ENCODE measurements around the gene TMEM163. TPM values are rescaled to one million over a fixed set of nuclear protein-coding genes. Genes with fewer than 3 reads are reported as not detected.

Gene TMEM163
- total and polyA plus RNA-seq, 8 donors = 0.58 to 16.7 (median 3.2) TPM; not detected in 1

DNA sequence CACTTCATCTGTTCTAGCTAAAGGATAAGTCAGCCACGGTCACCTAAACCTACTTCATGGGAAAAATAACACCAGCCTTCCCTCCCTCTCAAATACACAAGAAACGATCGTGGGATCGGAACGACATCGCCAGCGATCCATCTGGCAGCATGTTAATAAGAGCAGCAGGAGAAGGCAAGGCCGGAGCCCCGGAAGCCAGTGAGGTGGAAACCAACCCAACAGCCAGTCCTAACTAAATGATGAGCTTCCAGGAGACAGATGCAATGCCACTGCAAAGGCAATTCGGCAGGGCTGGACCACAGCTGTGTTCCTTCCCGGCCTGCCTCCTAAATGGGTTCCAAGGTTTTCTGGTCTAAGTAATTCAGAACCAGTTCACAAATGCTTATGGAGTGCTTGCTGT, 117.5 kb downstream of the TMEM163 start:
- Histone ChIP-seq H3K9me3 (no peaks in the 10 kb centered on the region), H3K4me3 (no peak overlapping the region), H3K4me1 (no peaks in the 10 kb centered on the region), H3K36me3 (no peaks in the 10 kb centered on the region), H3K27me3 (no peaks in the 10 kb centered on the region), H3K27ac (no peak overlapping the region)
- DNase-seq = no peak
- intact Hi-C loops (cut with DNase I; ENCODE audit: low total_unique reads) = no loop called here
- TF ChIP-seq POLR2A (IDR thresholded peaks at IDR 0.05) (no peak), EP300 (IDR thresholded peaks at IDR 0.05) (no peak), POLR2AphosphoS5 (IDR thresholded peaks at IDR 0.05) (no peak)
- TF ChIP-seq, protein P1, sequence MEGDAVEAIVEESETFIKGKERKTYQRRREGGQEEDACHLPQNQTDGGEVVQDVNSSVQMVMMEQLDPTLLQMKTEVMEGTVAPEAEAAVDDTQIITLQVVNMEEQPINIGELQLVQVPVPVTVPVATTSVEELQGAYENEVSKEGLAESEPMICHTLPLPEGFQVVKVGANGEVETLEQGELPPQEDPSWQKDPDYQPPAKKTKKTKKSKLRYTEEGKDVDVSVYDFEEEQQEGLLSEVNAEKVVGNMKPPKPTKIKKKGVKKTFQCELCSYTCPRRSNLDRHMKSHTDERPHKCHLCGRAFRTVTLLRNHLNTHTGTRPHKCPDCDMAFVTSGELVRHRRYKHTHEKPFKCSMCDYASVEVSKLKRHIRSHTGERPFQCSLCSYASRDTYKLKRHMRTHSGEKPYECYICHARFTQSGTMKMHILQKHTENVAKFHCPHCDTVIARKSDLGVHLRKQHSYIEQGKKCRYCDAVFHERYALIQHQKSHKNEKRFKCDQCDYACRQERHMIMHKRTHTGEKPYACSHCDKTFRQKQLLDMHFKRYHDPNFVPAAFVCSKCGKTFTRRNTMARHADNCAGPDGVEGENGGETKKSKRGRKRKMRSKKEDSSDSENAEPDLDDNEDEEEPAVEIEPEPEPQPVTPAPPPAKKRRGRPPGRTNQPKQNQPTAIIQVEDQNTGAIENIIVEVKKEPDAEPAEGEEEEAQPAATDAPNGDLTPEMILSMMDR (IDR thresholded peaks at IDR 0.05) = no peak
- 89 to 93% (median 91%) methylated on average over 11 of the region's 11 CpGs for WGBS, 5 donors

DNA sequence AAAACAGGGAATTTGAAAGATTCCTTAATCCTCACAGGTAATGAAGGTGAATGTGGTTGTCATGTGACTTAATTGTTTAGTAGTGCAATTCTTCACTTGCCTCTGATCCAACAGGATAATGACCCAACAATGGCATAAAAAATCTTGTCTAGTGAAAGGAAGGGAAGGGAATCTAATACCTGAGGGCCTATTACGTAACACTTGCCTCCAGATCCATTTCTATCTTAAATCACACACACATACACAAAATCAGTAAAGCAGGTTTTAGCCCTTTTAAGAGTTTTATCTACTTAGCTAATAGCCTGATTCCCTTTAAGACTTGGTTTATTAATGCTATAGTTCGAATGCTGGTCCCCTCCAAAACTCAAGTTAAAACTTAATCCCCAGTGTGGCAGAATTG, 118.6 kb downstream of the TMEM163 start:
- 79 to 91% (median 86%) methylated on average over 2 of the region's 2 CpGs for WGBS, 5 donors

DNA sequence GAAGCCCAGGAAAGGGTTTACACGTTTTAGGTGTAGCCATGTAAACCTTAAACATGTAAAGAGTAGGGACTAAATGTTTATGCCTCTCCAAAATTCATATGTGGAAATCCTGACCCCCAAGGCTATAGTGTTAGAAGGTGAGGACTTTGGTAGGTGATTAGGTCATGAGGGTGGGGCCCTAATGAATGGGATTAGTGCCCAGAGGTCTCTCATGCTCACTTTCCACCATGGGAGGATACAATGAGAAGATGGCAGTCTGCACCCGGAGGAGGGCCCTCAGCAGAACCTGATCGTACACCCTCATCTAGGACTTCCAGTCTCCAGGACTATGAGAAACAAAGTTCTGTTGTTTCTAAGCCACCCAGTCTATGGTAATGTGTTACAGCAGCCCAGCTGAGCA, 119.6 kb downstream of the TMEM163 start:
- no peaks in the 10 kb centered on the region for H3K4me1 ChIP-seq
- no peaks in the 10 kb centered on the region for H3K36me3 ChIP-seq
- H3K27ac ChIP-seq = no peak overlapping the region
- H3K4me3 ChIP-seq = no peak overlapping the region
- no peaks in the 10 kb centered on the region for H3K27me3 ChIP-seq
- TF ChIP-seq, protein P1 (IDR thresholded peaks at IDR 0.05) = no peak
- TF ChIP-seq POLR2AphosphoS5 (IDR thresholded peaks at IDR 0.05) = no peak
- TF ChIP-seq POLR2A (IDR thresholded peaks at IDR 0.05) = no peak
- TF ChIP-seq EP300 (IDR thresholded peaks at IDR 0.05) = no peak
- H3K9me3 ChIP-seq = no peaks in the 10 kb centered on the region
- 79 to 91% (median 87%) methylated on average over 3 of the region's 3 CpGs for whole genome bisulfite sequencing, 5 donors
- no peak for DNase-seq
- intact Hi-C loops (cut with DNase I; ENCODE audit: low total_unique reads) = no loop called here

More for the DNA sequence above, 118.6 kb downstream of the TMEM163 start:
- Histone ChIP-seq H3K36me3 (no peaks in the 10 kb centered on the region), H3K4me1 (no peaks in the 10 kb centered on the region), H3K4me3 (no peak overlapping the region), H3K27ac (no peak overlapping the region), H3K27me3 (no peaks in the 10 kb centered on the region), H3K9me3 (no peaks in the 10 kb centered on the region)
- TF ChIP-seq POLR2A (IDR thresholded peaks at IDR 0.05) = no peak
- TF ChIP-seq, protein P1 (IDR thresholded peaks at IDR 0.05) = no peak
- TF ChIP-seq POLR2AphosphoS5 (IDR thresholded peaks at IDR 0.05) = no peak
- TF ChIP-seq EP300 (IDR thresholded peaks at IDR 0.05) = no peak
- no peak for DNase-seq
- intact Hi-C loops (cut with DNase I; ENCODE audit: low total_unique reads) = no loop called here

DNA sequence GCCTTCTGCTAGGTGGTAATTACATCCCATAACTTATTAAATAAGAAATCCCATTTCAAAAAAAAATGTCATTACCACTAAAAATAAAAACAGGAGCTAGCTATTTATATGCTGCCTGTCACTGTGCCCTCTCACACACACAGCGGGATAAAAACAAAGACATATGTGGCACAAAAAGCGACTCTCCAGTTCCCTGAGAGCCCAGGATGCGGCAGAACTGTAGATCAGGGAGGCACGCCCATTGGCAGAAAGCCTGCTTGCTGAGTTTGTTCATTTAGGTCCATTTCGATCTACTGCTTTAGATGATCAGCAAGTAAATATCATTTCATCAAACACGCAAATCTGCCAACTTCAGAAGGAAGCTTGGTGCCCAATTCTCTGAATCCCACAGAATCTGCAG, 124.4 kb downstream of the TMEM163 start:
- H3K9me3 ChIP-seq = peaks cover 0 to 22% (median 18%) of the 10 kb centered on the region in 4 donors
- H3K27ac ChIP-seq = no peak overlapping the region
- DNase-seq = no peak
- H3K36me3 ChIP-seq = no peaks in the 10 kb centered on the region
- H3K4me1 ChIP-seq = no peaks in the 10 kb centered on the region
- H3K27me3 ChIP-seq = no peaks in the 10 kb centered on the region
- intact Hi-C loops (cut with DNase I; ENCODE audit: low total_unique reads) = no loop called here
- no peak overlapping the region for H3K4me3 ChIP-seq
- WGBS, 5 donors = 57 to 72% (median 68%) methylated on average over 6 of the region's 6 CpGs
- no peak for TF ChIP-seq EP300 (IDR thresholded peaks at IDR 0.05)
- no peak for TF ChIP-seq POLR2A (IDR thresholded peaks at IDR 0.05)
- TF ChIP-seq, protein P1 (IDR thresholded peaks at IDR 0.05) = no peak
- TF ChIP-seq POLR2AphosphoS5 (IDR thresholded peaks at IDR 0.05) = no peak

All from stomach (tissue), 9 donors.